Activated naive CD8-positive, alpha-beta T cell treated with anti-CD3 and anti-CD28 coated beads, Interleukin-2, amount 50 U/mL, for 24 hours (primary cell): ENCODE data around the gene DDX46.
"Not testable (repeated sequence)": the region's sequence is repeated elsewhere in the genome, so short reads cannot be mapped to it uniquely, and the experiment has no call there.

Experiments used
- ATAC-seq: fragments of 150-1000 bp; cut with Tn5 transposase; one replicate; pipeline ENCODE4 v1.10.0; 2021
- DNase-seq: peaks from one replicate; pipeline ENCODE4 v3.0.0; 2021
- H3K27ac Mint-ChIP-seq: one replicate; pipeline ENCODE4 v1.8.0; 2021; ENCODE audit warnings: mild to moderate bottlenecking, mixed read lengths
- H3K27me3 Mint-ChIP-seq: one replicate; pipeline ENCODE4 v1.8.0; 2021; ENCODE audit warnings: mixed read lengths
- H3K36me3 Mint-ChIP-seq: one replicate; pipeline ENCODE4 v1.8.0; 2021; ENCODE audit warnings: low read depth, mixed read lengths
- H3K4me1 Mint-ChIP-seq: one replicate; pipeline ENCODE4 v1.8.0; 2021; ENCODE audit warnings: mixed read lengths
- H3K4me3 Mint-ChIP-seq: one replicate; pipeline ENCODE4 v1.8.0; 2021; ENCODE audit warnings: mild to moderate bottlenecking, moderate library complexity, mixed read lengths
- H3K9me3 Mint-ChIP-seq: one replicate; pipeline ENCODE4 v1.8.0; 2021; ENCODE audit warnings: mixed read lengths

DDX46 gene

DNA sequence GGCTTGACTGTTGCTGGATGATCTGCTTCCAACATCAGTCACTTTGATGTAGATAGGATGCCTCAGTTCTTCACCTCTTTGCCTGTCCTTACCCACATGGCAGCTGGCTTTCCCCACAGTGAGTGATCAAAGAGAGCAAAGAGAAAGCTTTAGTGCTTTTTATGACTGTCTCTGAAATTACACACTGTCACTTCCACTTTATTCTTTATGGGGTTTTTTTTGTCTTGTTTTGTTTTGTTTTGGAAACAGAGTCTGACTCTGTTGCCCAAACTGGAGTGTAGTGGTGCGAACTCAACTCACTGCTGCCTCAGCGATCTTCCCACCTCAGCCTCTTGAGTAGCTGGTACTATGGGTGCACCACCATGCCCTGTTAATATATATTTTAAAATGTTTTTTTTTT is 54.8 kb downstream of the DDX46 start:
- peaks cover 33% of the 10 kb centered on the region for H3K36me3 Mint-ChIP-seq
- peak overlapping the region; percentile 51 for H3K27ac Mint-ChIP-seq
- H3K4me3 Mint-ChIP-seq, result no peak overlapping the region
- H3K27me3 Mint-ChIP-seq, result no peaks in the 10 kb centered on the region
- H3K9me3 Mint-ChIP-seq, result no peaks in the 10 kb centered on the region
- DNase-seq (no peak), ATAC-seq (peak; percentile 78)
- H3K4me1 Mint-ChIP-seq, result peaks cover 19% of the 10 kb centered on the region

DNA sequence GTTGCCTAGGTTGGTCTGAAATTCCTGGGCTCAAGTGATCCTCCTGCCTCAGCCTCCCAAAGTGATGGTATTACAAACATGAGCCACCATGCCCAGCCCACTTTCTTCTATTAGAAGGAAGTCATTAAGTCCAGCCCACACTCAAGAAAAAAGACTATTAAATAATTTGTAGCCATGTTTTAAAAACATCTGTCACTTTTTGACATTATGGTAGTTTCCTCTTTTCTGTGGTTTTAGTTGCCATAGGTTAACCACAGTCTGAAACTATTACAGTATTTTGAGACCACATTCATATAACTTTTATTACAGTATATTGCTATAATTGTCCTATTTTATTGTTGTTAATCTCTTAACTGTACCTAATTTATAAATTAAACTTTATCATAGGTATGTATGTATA is 55.2 kb downstream of the DDX46 start:
- Mint-ChIP-seq H3K27me3 (no peaks in the 10 kb centered on the region), H3K36me3 (peaks cover 33% of the 10 kb centered on the region), H3K9me3 (no peaks in the 10 kb centered on the region), H3K27ac (peak overlapping the region; percentile 51), H3K4me3 (no peak overlapping the region), H3K4me1 (peaks cover 19% of the 10 kb centered on the region)
- DNase-seq (no peak), ATAC-seq (no peak)

DNA sequence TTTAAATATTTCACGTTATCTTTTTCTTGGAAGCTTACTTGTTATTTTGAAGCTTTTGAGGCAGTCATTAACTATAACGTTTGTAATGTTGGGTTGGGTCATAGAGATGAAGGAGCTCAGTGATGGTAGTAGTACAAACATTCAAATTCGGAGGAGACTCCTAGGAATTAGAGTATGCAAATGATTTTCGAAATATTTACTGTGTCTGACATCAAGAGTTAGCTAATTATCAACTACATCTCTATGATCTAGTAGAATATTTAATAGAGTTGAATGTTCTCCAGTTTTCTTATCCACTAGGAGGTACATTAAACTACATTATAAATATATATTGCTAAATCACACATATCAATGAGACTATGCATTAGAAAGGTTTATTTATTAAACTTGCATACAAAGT is 58.4 kb downstream of the DDX46 start:
- no peaks in the 10 kb centered on the region for H3K9me3 Mint-ChIP-seq
- no peaks in the 10 kb centered on the region for H3K27me3 Mint-ChIP-seq
- ATAC-seq (no peak), DNase-seq (no peak)
- H3K4me1 Mint-ChIP-seq, result peaks cover 15% of the 10 kb centered on the region
- H3K4me3 Mint-ChIP-seq, result no peak overlapping the region
- no peak overlapping the region for H3K27ac Mint-ChIP-seq
- H3K36me3 Mint-ChIP-seq, result peaks cover 42% of the 10 kb centered on the region

DNA sequence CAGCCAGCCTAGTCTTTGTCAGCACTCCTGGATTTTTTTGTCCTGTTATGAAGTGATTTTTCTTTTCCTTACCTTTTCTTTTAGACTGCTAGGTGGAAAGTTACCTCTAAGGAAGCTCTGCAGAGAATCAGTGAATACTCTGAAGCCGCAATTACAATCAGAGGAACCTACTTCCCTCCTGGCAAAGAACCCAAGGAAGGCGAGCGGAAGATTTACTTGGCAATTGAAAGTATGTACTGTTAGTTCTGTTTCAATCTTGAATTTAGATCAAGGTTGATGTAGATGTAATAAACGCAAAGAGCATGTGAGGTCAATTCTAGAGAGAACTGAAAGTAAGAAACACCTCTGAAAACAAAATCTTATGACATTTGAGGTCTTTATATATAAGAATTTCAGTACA is 60.2 kb downstream of the DDX46 start:
- Mint-ChIP-seq H3K27ac (no peak overlapping the region), H3K4me1 (peaks cover 4% of the 10 kb centered on the region), H3K36me3 (peaks cover 51% of the 10 kb centered on the region), H3K4me3 (no peak overlapping the region), H3K27me3 (no peaks in the 10 kb centered on the region), H3K9me3 (no peaks in the 10 kb centered on the region)
- ATAC-seq (no peak), DNase-seq (no peak)

DNA sequence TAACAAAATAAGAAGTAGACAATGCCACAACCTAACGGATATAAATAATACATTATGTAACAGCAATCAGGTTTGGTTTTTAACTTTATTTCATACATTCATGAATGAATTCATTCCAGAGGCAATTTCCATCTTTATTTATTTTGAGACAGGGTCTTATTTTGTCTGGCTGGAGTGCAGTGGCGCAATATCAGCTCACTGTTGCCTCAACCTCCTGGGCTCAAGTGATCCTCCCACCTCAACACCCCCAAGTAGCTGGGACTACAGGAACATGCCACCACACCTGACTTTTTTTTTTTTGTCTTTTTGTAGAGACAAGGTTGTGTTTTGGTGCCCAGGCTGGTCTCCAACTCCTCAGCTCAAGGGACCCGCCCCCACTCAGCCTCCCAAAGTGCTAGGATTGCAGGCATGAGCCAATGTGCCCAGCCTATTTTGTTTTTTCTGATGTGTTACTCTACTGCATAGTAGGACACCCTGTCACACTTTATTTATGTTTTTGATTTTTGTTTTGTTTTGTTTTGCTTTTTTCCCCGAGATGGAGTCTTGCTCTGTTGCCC is 60.9 kb downstream of the DDX46 start:
- no peak overlapping the region for H3K4me3 Mint-ChIP-seq
- no peaks in the 10 kb centered on the region for H3K9me3 Mint-ChIP-seq
- ATAC-seq (no peak), DNase-seq (no peak)
- H3K27ac Mint-ChIP-seq, result no peak overlapping the region
- H3K36me3 Mint-ChIP-seq, result peaks cover 49% of the 10 kb centered on the region
- no peaks in the 10 kb centered on the region for H3K4me1 Mint-ChIP-seq
- H3K27me3 Mint-ChIP-seq, result no peaks in the 10 kb centered on the region

DNA sequence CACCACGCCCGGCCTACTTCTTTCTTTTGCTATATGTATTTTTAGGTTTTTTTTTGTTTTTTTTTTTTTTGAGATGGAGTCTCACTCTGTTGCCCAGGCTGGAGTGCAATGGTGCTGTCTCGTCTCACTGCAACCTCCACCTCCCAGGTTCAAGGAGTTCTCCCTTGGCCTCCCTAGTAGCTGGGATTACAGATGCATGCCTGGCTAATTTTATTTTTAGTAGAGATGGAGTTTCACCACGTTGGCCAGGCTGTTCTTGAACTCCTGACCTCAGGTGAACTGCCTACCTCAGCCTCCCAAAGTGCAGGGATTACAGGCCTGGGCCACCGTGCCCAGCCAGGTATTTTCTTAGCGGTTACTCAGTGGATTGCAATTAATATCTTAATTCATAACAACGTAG is 63.3 kb downstream of the DDX46 start:
- ATAC-seq, result no peak
- no peak for DNase-seq
- Mint-ChIP-seq H3K27ac (no peak overlapping the region), H3K9me3 (no peaks in the 10 kb centered on the region), H3K36me3 (peaks cover 59% of the 10 kb centered on the region), H3K4me1 (no peaks in the 10 kb centered on the region), H3K27me3 (no peaks in the 10 kb centered on the region), H3K4me3 (no peak overlapping the region)

DNA sequence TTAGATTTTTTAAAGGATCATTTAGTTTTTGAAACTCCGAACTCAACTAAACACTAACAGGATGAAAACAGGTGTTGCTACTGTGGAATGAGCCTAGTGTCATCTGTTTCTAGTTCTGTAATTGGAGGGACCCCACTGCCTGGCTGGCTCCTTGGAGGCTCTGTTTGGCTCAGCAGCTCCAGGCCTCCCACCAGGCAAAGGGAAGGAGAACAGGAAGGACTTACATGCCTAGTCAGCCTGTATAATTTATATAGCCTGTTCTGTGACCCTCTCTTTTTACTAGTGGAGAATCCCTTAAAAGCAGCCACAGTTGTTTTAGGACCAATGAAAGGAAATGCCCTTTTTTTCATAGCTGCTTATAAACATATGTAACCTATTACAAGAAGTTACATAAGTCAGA is 66.1 kb downstream of the DDX46 start:
- no peaks in the 10 kb centered on the region for H3K9me3 Mint-ChIP-seq
- no peak for DNase-seq
- no peak overlapping the region for H3K4me3 Mint-ChIP-seq
- no peak overlapping the region for H3K27ac Mint-ChIP-seq
- peaks cover 54% of the 10 kb centered on the region for H3K36me3 Mint-ChIP-seq
- H3K27me3 Mint-ChIP-seq, result no peaks in the 10 kb centered on the region
- no peak for ATAC-seq
- no peaks in the 10 kb centered on the region for H3K4me1 Mint-ChIP-seq

DNA sequence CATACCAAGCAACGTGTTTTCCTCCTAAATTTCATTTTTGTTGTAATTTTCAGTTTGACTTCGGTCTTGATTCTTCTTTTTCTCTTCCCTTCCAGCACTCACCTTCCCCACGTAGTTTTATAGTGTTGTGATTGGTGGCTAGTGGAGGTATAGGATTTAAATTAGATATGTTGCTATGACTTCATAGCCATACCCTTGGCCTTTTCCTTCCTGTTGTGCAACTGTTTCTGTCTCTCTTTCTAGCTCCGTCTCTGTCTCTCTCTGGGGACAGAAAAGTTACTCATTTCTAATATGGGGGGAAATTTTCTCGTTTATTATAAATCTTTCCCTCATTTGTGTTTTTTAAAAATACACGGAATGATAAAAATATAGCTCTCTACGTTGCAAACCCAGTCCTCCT is 66.6 kb downstream of the DDX46 start:
- Mint-ChIP-seq H3K9me3 (no peaks in the 10 kb centered on the region), H3K36me3 (peaks cover 52% of the 10 kb centered on the region), H3K27me3 (no peaks in the 10 kb centered on the region), H3K4me1 (no peaks in the 10 kb centered on the region), H3K4me3 (no peak overlapping the region), H3K27ac (no peak overlapping the region)
- DNase-seq (no peak), ATAC-seq (no peak)

DNA sequence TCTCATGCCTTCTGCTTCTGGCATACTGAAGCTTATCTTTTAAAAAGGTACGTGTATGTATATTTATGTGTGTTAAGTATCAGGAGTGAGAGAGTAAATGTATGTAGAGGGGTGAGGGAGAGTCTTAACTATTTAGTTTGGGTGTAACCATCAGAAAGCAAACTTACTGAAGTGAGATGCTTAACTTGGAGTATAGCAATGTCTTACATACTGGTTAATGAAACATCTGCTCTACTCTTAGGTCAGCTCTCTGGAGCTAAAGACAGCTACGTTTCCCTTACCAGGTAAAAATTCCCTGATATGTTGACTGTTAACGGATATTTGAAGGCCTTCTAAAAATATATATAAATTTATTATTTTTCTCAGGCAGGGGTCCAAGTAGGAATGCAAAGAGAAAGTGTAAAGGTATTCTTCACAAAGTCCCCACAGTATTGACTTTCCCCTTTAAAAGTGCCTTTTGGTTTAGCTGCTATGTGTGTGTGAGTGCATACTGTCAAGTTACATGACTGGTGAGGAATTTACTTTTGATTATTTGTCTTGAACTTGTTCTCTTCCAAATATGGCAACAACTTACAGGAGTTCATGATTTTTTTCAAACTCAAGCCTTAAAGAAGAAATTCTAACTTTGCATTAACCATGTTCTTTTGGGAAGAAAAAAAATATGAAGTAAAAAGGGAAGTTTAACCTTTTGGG is 74.9 kb downstream of the DDX46 start:
- H3K4me3 Mint-ChIP-seq, result no peak overlapping the region
- H3K27ac Mint-ChIP-seq, result no peak overlapping the region
- peaks cover 15% of the 10 kb centered on the region for H3K36me3 Mint-ChIP-seq
- no peaks in the 10 kb centered on the region for H3K27me3 Mint-ChIP-seq
- H3K4me1 Mint-ChIP-seq, result no peaks in the 10 kb centered on the region
- no peaks in the 10 kb centered on the region for H3K9me3 Mint-ChIP-seq
- DNase-seq, result no peak
- ATAC-seq, result no peak

DNA sequence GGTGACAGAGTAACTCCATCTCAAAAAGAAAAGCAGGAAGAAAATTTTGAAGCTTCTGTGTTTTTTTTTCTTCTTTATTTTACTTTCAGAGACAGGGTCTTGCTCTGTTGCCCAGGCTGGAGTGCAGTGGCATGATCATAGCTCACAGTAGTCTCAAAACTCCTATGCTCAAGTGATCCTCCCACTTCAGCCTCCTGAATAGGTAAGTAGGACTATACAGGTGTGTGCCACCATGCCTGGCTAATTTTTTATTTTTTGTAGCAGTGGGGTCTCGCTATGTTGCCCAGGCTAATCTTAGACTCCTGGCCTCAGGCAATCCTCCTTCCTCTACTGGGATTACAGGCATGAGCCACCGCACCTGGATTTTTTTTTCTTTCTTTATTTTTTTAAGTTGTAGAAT is 77.0 kb downstream of the DDX46 start:
- H3K27ac Mint-ChIP-seq, result no peak overlapping the region
- ATAC-seq, result no peak
- DNase-seq, result no peak
- no peaks in the 10 kb centered on the region for H3K27me3 Mint-ChIP-seq
- no peaks in the 10 kb centered on the region for H3K9me3 Mint-ChIP-seq
- peaks cover 25% of the 10 kb centered on the region for H3K36me3 Mint-ChIP-seq
- H3K4me3 Mint-ChIP-seq, result no peak overlapping the region
- no peaks in the 10 kb centered on the region for H3K4me1 Mint-ChIP-seq

DNA sequence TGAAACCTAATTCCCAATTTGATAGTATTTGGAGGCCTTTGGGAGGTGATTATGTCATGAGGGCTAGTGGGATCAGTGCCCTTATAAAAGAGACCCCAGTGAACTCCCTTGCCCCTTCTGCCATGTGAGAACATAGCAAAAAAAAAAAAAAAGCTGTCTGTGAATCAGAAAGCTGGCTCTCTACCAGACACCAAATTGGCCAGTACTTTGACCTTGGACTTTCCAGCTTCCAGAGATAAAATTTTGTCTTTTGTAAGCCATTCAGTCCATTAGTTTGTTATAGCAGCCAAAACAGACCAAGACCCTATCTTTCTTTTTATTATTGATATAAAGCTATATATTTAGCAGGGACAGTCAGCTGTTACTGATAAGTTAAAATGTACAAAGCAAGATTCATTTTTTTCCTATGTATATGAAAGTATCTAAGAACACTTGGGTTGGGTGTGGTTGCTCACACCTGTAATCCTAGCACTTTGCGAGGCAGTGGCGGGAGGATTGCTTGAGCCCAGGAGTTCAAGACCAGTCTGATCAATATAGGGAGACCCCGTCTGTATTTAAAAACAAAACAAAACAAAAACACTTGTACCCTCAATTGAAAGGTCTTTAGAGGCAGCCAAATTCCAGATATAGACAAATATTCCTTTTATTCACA is 79.1 kb downstream of the DDX46 start:
- Mint-ChIP-seq H3K9me3 (no peaks in the 10 kb centered on the region), H3K36me3 (peaks cover 24% of the 10 kb centered on the region), H3K4me1 (peaks cover 2% of the 10 kb centered on the region), H3K27ac (no peak overlapping the region), H3K4me3 (no peak overlapping the region), H3K27me3 (no peaks in the 10 kb centered on the region)
- ATAC-seq (no peak), DNase-seq (no peak)

DNA sequence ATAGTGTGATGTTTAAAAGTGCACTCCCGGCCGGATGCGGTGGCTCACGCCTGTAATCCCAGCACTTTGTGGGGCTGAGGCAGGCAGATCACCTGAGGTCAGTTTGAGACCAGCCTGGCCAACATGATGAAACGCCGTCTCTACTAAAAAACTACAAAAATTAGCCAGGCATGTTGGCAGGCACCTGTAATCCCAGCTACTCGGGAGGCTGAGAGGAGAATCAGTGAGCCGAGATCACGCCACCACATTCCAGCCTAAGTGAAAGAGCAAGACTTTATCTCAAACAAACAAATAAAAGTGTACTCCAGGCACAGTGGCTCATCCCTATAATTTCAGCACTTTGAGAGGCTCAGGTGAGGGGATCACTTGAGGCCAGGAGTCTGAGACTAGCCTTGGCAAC is 79.8 kb downstream of the DDX46 start:
- ATAC-seq, H3K4me1 Mint-ChIP-seq, H3K9me3 Mint-ChIP-seq, DNase-seq, H3K4me3 Mint-ChIP-seq, H3K27me3 Mint-ChIP-seq, H3K27ac Mint-ChIP-seq: not testable (repeated sequence)
- H3K36me3 Mint-ChIP-seq, result peaks cover 25% of the 10 kb centered on the region

DNA sequence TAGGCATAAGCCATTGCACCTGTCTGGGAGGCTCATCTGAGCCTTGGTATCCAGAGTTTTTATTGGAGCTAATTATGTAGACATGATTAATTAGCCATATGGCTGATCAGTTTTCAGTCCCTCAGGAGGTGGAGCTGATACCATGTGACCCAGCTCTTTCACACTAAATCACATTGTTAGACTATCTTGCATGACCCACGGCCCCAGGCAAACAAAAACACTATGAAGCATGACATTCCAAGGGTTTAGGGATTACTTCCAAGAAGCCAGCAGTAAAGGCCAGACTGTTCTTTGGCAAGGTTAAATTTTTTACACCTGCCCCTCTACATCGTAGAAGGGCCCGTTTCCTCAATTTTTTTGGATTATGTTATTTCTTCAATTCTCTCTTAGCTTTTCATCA is 82.2 kb downstream of the DDX46 start:
- ATAC-seq (no peak), DNase-seq (no peak)
- Mint-ChIP-seq H3K36me3 (peaks cover 20% of the 10 kb centered on the region), H3K27ac (no peak overlapping the region), H3K27me3 (no peaks in the 10 kb centered on the region), H3K4me1 (peaks cover 12% of the 10 kb centered on the region), H3K4me3 (no peak overlapping the region), H3K9me3 (no peaks in the 10 kb centered on the region)

DNA sequence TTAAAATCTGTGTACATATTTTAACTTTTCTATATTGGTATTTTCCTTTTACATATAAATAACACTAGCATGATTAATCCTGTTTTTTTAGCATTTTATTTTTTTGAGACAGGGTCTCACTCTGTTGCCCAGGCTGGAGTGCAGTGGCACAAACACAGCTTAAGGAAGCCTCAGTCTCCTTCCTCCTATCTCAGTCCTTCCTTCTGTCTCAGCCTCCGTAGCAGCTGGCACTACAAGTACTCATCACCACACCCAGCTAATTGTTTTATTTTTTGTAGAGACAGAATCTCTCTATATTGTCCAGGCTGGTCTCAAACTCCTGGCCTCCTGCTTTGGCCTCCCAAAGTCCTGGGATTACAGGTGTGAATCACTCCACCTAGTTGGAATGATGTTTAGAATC is 85.7 kb downstream of the DDX46 start:
- Mint-ChIP-seq H3K4me1 (peaks cover 28% of the 10 kb centered on the region), H3K36me3 (peaks cover 25% of the 10 kb centered on the region), H3K27ac (no peak overlapping the region), H3K9me3 (no peaks in the 10 kb centered on the region), H3K4me3 (no peak overlapping the region), H3K27me3 (no peaks in the 10 kb centered on the region)
- DNase-seq, result no peak
- ATAC-seq, result no peak

DNA sequence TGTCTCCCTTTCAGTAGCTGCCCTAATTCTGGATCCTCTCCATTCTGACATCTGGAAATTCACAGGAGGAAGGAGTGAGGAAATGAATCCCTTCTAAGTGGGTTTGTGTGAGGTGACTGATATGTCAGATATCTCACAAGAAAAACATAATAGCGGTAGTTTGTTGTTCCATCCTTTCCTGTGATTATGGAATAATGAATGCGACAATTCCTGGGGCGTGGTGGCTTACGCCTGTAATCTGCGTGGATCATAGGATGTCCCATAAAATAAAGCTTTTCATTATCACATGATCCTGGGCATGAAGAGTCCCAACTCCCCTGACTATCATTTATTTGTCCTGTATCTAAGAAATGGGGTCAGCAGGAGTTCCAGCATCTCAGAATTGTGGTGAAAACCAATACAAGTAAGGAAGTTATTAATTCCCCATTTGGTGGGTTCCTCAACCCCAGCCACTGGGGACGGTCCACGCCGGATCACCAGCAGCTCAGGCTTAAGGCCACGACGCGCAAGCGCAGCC is 86.8 kb downstream of the DDX46 start:
- Mint-ChIP-seq H3K27me3 (no peaks in the 10 kb centered on the region), H3K4me3 (peak overlapping the region; percentile 94), H3K4me1 (peaks cover 37% of the 10 kb centered on the region), H3K9me3 (no peaks in the 10 kb centered on the region), H3K36me3 (peaks cover 25% of the 10 kb centered on the region), H3K27ac (peak overlapping the region; percentile 95)
- no peak for ATAC-seq
- DNase-seq, result no peak
